ENCODE data around the gene TCN2. TPM values are rescaled to one million over a fixed set of nuclear protein-coding genes. Genes with fewer than 3 reads are reported as not detected.

Gene TCN2
- total and polyA plus RNA-seq, 9 of the 15 experiments (the other 6 are each of a cell fraction or from before 2014, with no cell fraction given), result 0.88 to 5.4 (median 1.7) TPM

DNA sequence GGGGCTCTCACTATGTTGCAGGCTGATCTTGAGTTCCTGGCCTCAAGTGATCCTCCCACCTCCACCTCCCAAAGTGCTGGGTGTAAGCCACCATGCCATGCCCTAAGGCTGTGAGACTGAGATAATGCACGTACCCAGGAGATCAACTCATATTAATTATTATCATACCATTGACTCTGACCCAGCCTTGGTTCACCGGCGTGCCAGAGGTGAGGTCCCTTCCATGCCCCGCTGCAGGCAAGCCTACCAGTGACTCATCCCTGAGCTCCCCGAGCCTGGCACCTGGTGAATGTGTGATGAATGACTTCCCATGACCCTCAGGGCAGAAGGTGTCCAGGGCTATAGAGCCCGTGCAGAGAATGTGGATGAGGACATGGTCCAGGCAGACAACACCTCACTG, 44.6 kb upstream of the TCN2 start:
- Histone ChIP-seq H3K9me1 (ENCODE audit: control insufficient read depth, insufficient read depth, low read length) (no peaks in the 10 kb centered on the region), H3K27ac (ENCODE audit: extremely low read depth, low read depth, low read length) (no peak overlapping the region), H3K4me3 (no peak overlapping the region), H2AFZ (ENCODE audit: low read depth, low read length) (no peak overlapping the region), H3K4me2 (ENCODE audit: insufficient read depth, low read length) (no peak overlapping the region), H4K20me1 (replicated peaks; ENCODE audit: control insufficient read depth, insufficient read depth, low read length) (no peaks in the 10 kb centered on the region), H3K9ac (ENCODE audit: insufficient read depth in 1 of 2, low read depth in 2 of 2, low read length in 2 of 2) (no peak overlapping the region), H3K27me3 (ENCODE audit: control insufficient read depth in 2 of 2, insufficient read depth in 2 of 2, low read length in 2 of 2) (peaks cover 0 to 4% of the 10 kb centered on the region in 2 experiments; a peak in 1 of 5 replicates), H3K9me3 (replicated peaks; ENCODE audit: control insufficient read depth, insufficient read depth, low read depth, low read length) (no peaks in the 10 kb centered on the region), H3K4me1 (replicated peaks in 1 of 2; ENCODE audit: control insufficient read depth in 2 of 2, insufficient read depth in 2 of 2, low read length in 2 of 2) (peaks cover 0 to 14% of the 10 kb centered on the region in 2 experiments; a peak in 3 of 5 replicates), H3K36me3 (ENCODE audit: control insufficient read depth, insufficient read depth, low read length) (no peaks in the 10 kb centered on the region), H3K79me2 (ENCODE audit: control insufficient read depth, insufficient read depth, low read length) (no peaks in the 10 kb centered on the region)
- in situ Hi-C loops (cut with MboI), result no loop called here
- DNase-seq (ENCODE audit: extremely low read depth in 1 of 4, low spot score in 3 of 4) (no peak), FAIRE-seq (no peak), ATAC-seq (no peak)
- ChIA-PET CTCF (ENCODE audit: low intra/inter-chr PET ratio) (no interaction called here), POLR2A (interaction anchor here (0.8 kb wide), 2 partner anchors 29 to 272 kb away, joined by 3 to 5 read pairs; partner anchors contain the start of gene PES1)
- 35% methylated on average over 5 of the region's 6 CpGs for WGBS (ENCODE audit: insufficient coverage, low coverage, missing lambda C conversion rate)
- TF ChIP-seq NR3C1 (CRISPR knock-in tag; IDR thresholded peaks at IDR 0.05) (no peak), ZNF589 (CRISPR knock-in tag; IDR thresholded peaks at IDR 0.05; ENCODE audit: low read depth) (no peak)
- BruUV-seq (replicated peaks), result no TSS peak
- intact Hi-C loops (cut with micrococcal nuclease), result no loop called here

- no peak overlapping the region for H3K4me3 ChIP-seq
- intact Hi-C loops (cut with micrococcal nuclease) (no loop called here), in situ Hi-C loops (cut with MboI) (no loop called here)
- no peak overlapping the region for H3K9ac ChIP-seq (ENCODE audit: insufficient read depth in 1 of 2, low read depth in 2 of 2, low read length in 2 of 2)
- no peaks in the 10 kb centered on the region for H3K9me3 ChIP-seq (replicated peaks; ENCODE audit: control insufficient read depth, insufficient read depth, low read depth, low read length)
- no peaks in the 10 kb centered on the region for H4K20me1 ChIP-seq (replicated peaks; ENCODE audit: control insufficient read depth, insufficient read depth, low read length)
- peak; percentile 71 for TF ChIP-seq NFIC (IDR thresholded peaks at IDR 0.05)
- TF ChIP-seq MYNN (IDR thresholded peaks at IDR 0.05), result no peak
- TF ChIP-seq MYNN (CRISPR knock-in tag; IDR thresholded peaks at IDR 0.05), result no peak
- WGBS (ENCODE audit: insufficient coverage, low coverage, missing lambda C conversion rate), result 9% methylated on average over 8 of the region's 8 CpGs
- H3K36me3 ChIP-seq (ENCODE audit: control insufficient read depth, insufficient read depth, low read length), result no peaks in the 10 kb centered on the region
- H2AFZ ChIP-seq (ENCODE audit: low read depth, low read length), result no peak overlapping the region
- DNase-seq (ENCODE audit: extremely low read depth in 1 of 4, low spot score in 3 of 4), result no peak
- no peak overlapping the region for H3K4me2 ChIP-seq (ENCODE audit: insufficient read depth, low read length)
- FAIRE-seq, result no peak
- ATAC-seq, result no peak
- H3K9me1 ChIP-seq (ENCODE audit: control insufficient read depth, insufficient read depth, low read length), result no peaks in the 10 kb centered on the region
- BruUV-seq (replicated peaks), result no TSS peak
- peaks cover 0 to 14% of the 10 kb centered on the region in 2 experiments; a peak in 3 of 5 replicates for H3K4me1 ChIP-seq (replicated peaks in 1 of 2; ENCODE audit: control insufficient read depth in 2 of 2, insufficient read depth in 2 of 2, low read length in 2 of 2)
- no peak overlapping the region for H3K27ac ChIP-seq (ENCODE audit: extremely low read depth, low read depth, low read length)
- ChIA-PET CTCF (ENCODE audit: low intra/inter-chr PET ratio) (no interaction called here), POLR2A (no interaction called here)
- H3K79me2 ChIP-seq (ENCODE audit: control insufficient read depth, insufficient read depth, low read length), result no peaks in the 10 kb centered on the region
- peaks cover 0 to 7% of the 10 kb centered on the region in 2 experiments; a peak in 1 of 5 replicates for H3K27me3 ChIP-seq (ENCODE audit: control insufficient read depth in 2 of 2, insufficient read depth in 2 of 2, low read length in 2 of 2)
These were observed 42.8 kb upstream of the TCN2 start for GRCh38 chr22:30564045-30564760.

Data from K562 (cell line).